Endothelial cell of umbilical vein (primary cell): ENCODE results near the gene SLCO3A1. TPM values are rescaled to one million over a fixed set of nuclear protein-coding genes. Genes with fewer than 3 reads are reported as not detected.

Experiments used
- BruUV-seq: library from RNA; stranded (reverse); fragments of 400-500 nt; replicated peaks from 2 replicates; lab custom pipeline; 2021; lab: Mats Ljungman, UMichigan
- CTCF ChIA-PET: fragments of 300-600, 350-600 bp; sonication (Branson Sonifier 250); formaldehyde crosslinking; loops from one replicate; lab custom pipeline; 2021; ENCODE audit warnings: antibody characterized with exemption, inconsistent platforms; lab: Charles Lee
- POLR2A ChIA-PET: fragments of 300-600, 350-600 bp; sonication (Branson Sonifier 250); formaldehyde crosslinking; loops from one replicate; lab custom pipeline; 2021; ENCODE audit warnings: antibody characterized with exemption, inconsistent platforms; lab: Charles Lee
- DNase-seq: peaks from one replicate; pipeline ENCODE4 v3.0.0-alpha.2; 2011; ENCODE audit warnings: low read depth, low spot score
- FAIRE-seq: peaks from 2 replicates; lab custom pipeline; 2011; peaks lifted over from hg19 to GRCh38; lab: Jason Lieb, UNC
- H2AFZ ChIP-seq: 2 replicates; pipeline ENCODE4 v1.6.0; 2012; ENCODE audit warnings: low read depth, low read length, control low read depth, inconsistent platforms
- H3K27ac ChIP-seq: 2 replicates; pipeline ENCODE4 v1.5.1; 2011; ENCODE audit warnings: low read depth, mild to moderate bottlenecking, control low read depth, low read length, moderate library complexity; ENCODE audit not compliant: insufficient read depth
- H3K27me3 ChIP-seq, 2 experiments: 2 replicates each; pipeline versions ENCODE4 v1.6.0 to v1.6.1; 2011; ENCODE audit warnings: low read length in 2 of 2, mixed read lengths in 1 of 2; ENCODE audit not compliant: control insufficient read depth in 2 of 2, insufficient read depth in 2 of 2
- H3K36me3 ChIP-seq, 2 experiments: 2 replicates in 1 of 2; 3 replicates in 1 of 2; pipeline ENCODE4 v1.5.1; 2011; ENCODE audit warnings: low read length in 2 of 2, mild to moderate bottlenecking in 1 of 2, moderate library complexity in 1 of 2; ENCODE audit not compliant: control insufficient read depth in 2 of 2, insufficient read depth in 2 of 2; ENCODE audit errors: extremely low read depth in 1 of 2
- H3K4me1 ChIP-seq: 3 replicates; pipeline ENCODE4 v1.5.1; 2011; ENCODE audit warnings: mild to moderate bottlenecking, low read length; ENCODE audit not compliant: control insufficient read depth, insufficient read depth; ENCODE audit errors: extremely low read depth
- H3K4me2 ChIP-seq: 2 replicates; pipeline ENCODE4 v1.6.1; 2011; ENCODE audit warnings: low read length, control low read depth, mixed read lengths; ENCODE audit not compliant: insufficient read depth
- H3K4me3 ChIP-seq, 3 experiments: fragments of 200-600 bp in 1 of 3; sonication (generic), shearing (Covaris generic) in 1 of 3; replicated peaks in 1 of 3; 2 replicates each; pipeline ENCODE4 v1.5.1; 2011 to 2016; ENCODE audit warnings: control low read depth in 3 of 3, low read length in 3 of 3, mild to moderate bottlenecking in 2 of 3, inconsistent platforms in 1 of 3, low read depth in 1 of 3, moderate library complexity in 1 of 3; ENCODE audit not compliant: insufficient read depth in 1 of 3
- H3K79me2 ChIP-seq: 2 replicates; pipeline ENCODE4 v1.6.0; 2012; ENCODE audit warnings: low read length, inconsistent platforms; ENCODE audit not compliant: control insufficient read depth, insufficient read depth
- H3K9ac ChIP-seq: replicated peaks from 2 replicates; pipeline ENCODE3; 2011; ENCODE audit warnings: low read length, control low read depth; ENCODE audit not compliant: insufficient read depth; ENCODE audit errors: extremely low read depth
- H3K9me1 ChIP-seq: replicated peaks from 3 replicates; pipeline ENCODE4 v1.6.0; 2011; ENCODE audit warnings: mild to moderate bottlenecking, low read length; ENCODE audit not compliant: control insufficient read depth, insufficient read depth; ENCODE audit errors: extremely low read depth
- H3K9me3 ChIP-seq: replicated peaks from 2 replicates; pipeline ENCODE4 v1.5.1; 2012; ENCODE audit warnings: low read length, inconsistent platforms; ENCODE audit not compliant: control insufficient read depth, insufficient read depth
- H4K20me1 ChIP-seq: replicated peaks from 2 replicates; pipeline ENCODE3; 2011; ENCODE audit warnings: mild to moderate bottlenecking, low read length; ENCODE audit not compliant: control insufficient read depth, insufficient read depth; ENCODE audit errors: extremely low read depth
- EZH2 ChIP-seq: IDR thresholded peaks from 2 replicates; pipeline ENCODE4 v1.6.1; 2012; ENCODE audit warnings: borderline replicate concordance, low read depth, mild to moderate bottlenecking, moderate library complexity, low read length, inconsistent platforms; ENCODE audit not compliant: severe bottlenecking
- FOS ChIP-seq: IDR thresholded peaks from 2 replicates; pipeline ENCODE4 v1.6.1; 2011; ENCODE audit warnings: mild to moderate bottlenecking, low read length, moderate library complexity, borderline replicate concordance; ENCODE audit not compliant: insufficient read depth
- GATA2 ChIP-seq: IDR thresholded peaks from 2 replicates; pipeline ENCODE4 v1.7.0; 2011; ENCODE audit warnings: low read depth, mild to moderate bottlenecking, moderate library complexity, mixed read lengths, low read length; ENCODE audit not compliant: insufficient read length, insufficient read depth
- JUN ChIP-seq: IDR thresholded peaks from 2 replicates; pipeline ENCODE4 v1.6.1; 2011; ENCODE audit warnings: borderline replicate concordance, low read depth; ENCODE audit not compliant: insufficient read length, insufficient read depth
- MYC ChIP-seq: IDR thresholded peaks from one replicate; pipeline ENCODE4 v1.6.1; 2011; ENCODE audit warnings: mild to moderate bottlenecking, low read depth, low read length
- POLR2A ChIP-seq: IDR thresholded peaks from 2 replicates; pipeline ENCODE4 v1.6.1; 2012; ENCODE audit warnings: low read depth, mild to moderate bottlenecking, control low read depth, low read length
- POLR2AphosphoS5 ChIP-seq: IDR thresholded peaks from 2 replicates; pipeline ENCODE4 v1.6.1; 2012; ENCODE audit warnings: low read depth, mild to moderate bottlenecking, control low read depth, low read length, moderate library complexity; ENCODE audit not compliant: insufficient read depth
- dilution Hi-C: fragments of 300-500 bp; cut with MboI; formaldehyde crosslinking; loops from one replicate; pipeline ENCODE4 v1.15.0; 2019; ENCODE audit warnings: low sequenced_read_pairs; ENCODE audit not compliant: extremely low pct_ligation_motif_present
- intact Hi-C: fragments of 100-400 bp; cut with micrococcal nuclease; formaldehyde crosslinking; loops from one replicate; pipeline ENCODE4 v1.10.0; 2022
- polyA plus RNA-seq, 4 experiments: library from polyadenylated mRNA; depleted of rRNA in 3 of 4; stranded (reverse) in 3 of 4; unstranded in 1 of 4; fragments of >200 nt; gene quantifications; 2 replicates each; pipeline versions ENCODE4 v1.2.1 to v1.2.3, GENCODE V29; 2011 to 2012; ENCODE audit warnings: missing spikeins in 1 of 4
- total RNA-seq: library from RNA; stranded (reverse); gene quantifications from 2 replicates; pipeline ENCODE4 v1.2.3, GENCODE V29; 2021
- TF ChIP-seq, protein P1 (sequence below), 2 donors: IDR thresholded peaks; 1 replicate in 1 of 2; 2 replicates in 1 of 2; pipeline ENCODE4 v1.5.1; 2011; ENCODE audit warnings: low read length in 2 of 2, mild to moderate bottlenecking in 2 of 2, moderate library complexity in 2 of 2, control low read depth in 1 of 2, inconsistent platforms in 1 of 2, low read depth in 1 of 2; ENCODE audit not compliant: insufficient read depth in 1 of 2; ENCODE audit errors: extremely low read depth in 1 of 2
- TF ChIP-seq, protein P2 (sequence below): IDR thresholded peaks from 2 replicates; pipeline ENCODE4 v1.6.1; 2011; ENCODE audit not compliant: insufficient read depth, insufficient read length

SLCO3A1 gene
- total and polyA plus RNA-seq, 2 donors (not counting 3 experiments of a cell fraction or from before 2014, with no cell fraction given): 0.88 to 0.92 TPM

DNA sequence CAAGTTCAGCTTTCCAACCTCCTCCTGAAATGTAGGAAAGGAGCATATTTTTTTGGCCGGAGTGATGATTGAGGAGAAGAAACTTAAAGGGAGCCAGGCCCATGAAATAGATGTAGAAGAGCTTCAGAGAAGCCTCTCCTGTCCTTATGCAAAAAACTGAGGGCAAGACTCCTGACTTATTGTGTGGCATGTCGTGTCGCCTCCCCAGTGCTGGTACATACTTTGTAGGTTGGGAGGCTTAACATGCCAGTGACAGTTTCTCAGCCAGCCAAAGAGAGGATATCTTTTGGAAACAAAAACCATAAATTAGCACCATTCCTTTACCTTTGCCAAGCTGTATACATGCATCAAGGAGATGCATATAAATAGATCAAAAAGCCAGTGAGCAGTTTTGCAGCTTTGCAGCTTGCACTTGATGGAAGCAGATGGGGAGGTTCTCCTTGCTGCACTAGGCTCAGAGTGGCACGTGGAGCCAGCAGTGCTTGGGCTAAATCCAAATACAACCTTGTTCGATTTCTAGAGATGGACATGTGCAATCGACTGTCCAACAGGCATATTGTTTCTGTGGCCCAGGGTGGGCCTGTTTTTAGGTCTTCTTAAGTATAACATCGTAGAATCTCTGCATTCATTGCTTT lies 10.2 kb downstream of the SLCO3A1 start:
- CTCF ChIA-PET: no interaction called here
- intact Hi-C loops: no loop called here
- Histone ChIP-seq H4K20me1 (no peaks in the 10 kb centered on the region), H3K9me3 (no peaks in the 10 kb centered on the region), H3K27me3 (no peaks in the 10 kb centered on the region), H3K4me1 (no peaks in the 10 kb centered on the region), H2AFZ (no peak overlapping the region), H3K79me2 (no peaks in the 10 kb centered on the region), H3K4me3 (no peak overlapping the region), H3K36me3 (no peaks in the 10 kb centered on the region), H3K4me2 (no peak overlapping the region), H3K9ac (no peak overlapping the region), H3K9me1 (no peaks in the 10 kb centered on the region), H3K27ac (no peak overlapping the region)
- FAIRE-seq: no peak
- no TSS peak for BruUV-seq
- TF ChIP-seq POLR2AphosphoS5 (no peak), EZH2 (no peak), FOS (no peak), POLR2A (no peak), MYC (no peak), JUN (no peak), GATA2 (no peak)
- TF ChIP-seq, protein P1, sequence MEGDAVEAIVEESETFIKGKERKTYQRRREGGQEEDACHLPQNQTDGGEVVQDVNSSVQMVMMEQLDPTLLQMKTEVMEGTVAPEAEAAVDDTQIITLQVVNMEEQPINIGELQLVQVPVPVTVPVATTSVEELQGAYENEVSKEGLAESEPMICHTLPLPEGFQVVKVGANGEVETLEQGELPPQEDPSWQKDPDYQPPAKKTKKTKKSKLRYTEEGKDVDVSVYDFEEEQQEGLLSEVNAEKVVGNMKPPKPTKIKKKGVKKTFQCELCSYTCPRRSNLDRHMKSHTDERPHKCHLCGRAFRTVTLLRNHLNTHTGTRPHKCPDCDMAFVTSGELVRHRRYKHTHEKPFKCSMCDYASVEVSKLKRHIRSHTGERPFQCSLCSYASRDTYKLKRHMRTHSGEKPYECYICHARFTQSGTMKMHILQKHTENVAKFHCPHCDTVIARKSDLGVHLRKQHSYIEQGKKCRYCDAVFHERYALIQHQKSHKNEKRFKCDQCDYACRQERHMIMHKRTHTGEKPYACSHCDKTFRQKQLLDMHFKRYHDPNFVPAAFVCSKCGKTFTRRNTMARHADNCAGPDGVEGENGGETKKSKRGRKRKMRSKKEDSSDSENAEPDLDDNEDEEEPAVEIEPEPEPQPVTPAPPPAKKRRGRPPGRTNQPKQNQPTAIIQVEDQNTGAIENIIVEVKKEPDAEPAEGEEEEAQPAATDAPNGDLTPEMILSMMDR (IDR thresholded peaks at IDR 0.05; ENCODE audit: extremely low read depth in 1 of 2, insufficient read depth in 1 of 2, low read depth in 1 of 2, low read length in 2 of 2): no peak
- TF ChIP-seq, protein P2, sequence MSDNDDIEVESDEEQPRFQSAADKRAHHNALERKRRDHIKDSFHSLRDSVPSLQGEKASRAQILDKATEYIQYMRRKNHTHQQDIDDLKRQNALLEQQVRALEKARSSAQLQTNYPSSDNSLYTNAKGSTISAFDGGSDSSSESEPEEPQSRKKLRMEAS: no peak
- POLR2A ChIA-PET: no interaction called here
- DNase-seq: no peak
- dilution Hi-C loops: no loop called here
